Measurements from ENCODE around the gene GLT8D2.

DNA sequence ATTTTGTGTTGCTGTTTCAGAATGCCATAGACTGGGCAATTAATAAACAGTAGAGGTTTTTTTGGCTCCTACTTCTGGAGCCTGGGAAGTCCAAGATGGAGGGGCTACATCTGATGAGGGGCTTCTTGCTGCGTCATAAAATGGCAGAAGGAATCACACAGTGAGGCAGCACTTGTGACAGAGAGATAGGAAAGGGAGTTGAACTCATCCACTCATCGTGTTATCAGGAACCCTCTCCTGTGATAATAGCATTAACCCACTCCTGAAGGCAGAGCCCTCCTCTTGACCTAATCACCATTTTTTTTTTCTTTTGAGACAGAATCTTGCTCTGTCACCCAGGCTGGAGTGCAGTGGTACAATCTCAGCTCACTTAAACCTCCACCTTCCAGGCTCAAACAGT, 74.6 kb downstream of the GLT8D2 start:
- TF ChIP-seq CTCF (conservative IDR thresholded peaks at IDR 0.05; ENCODE audit: low read depth, low read length) (no peak), EZH2 (IDR thresholded peaks at IDR 0.05; ENCODE audit: borderline replicate concordance, low read depth, low read length, poor library complexity, severe bottlenecking) (no peak)

Data from A673 (cell line).